Suprapubic skin (tissue), 4 donors: ENCODE measurements around the gene TMEM52.

Experiments used
- EP300 ChIP-seq: sonication (generic); formaldehyde crosslinking; IDR thresholded peaks from one replicate; pipeline ENCODE4 v1.6.1; 2017; ENCODE audit warnings: antibody characterized with exemption
- POLR2A ChIP-seq, 2 donors: fragments of 450-650 bp; IDR thresholded peaks; one replicate each; pipeline ENCODE4 v1.6.1; 2017; ENCODE audit warnings: antibody characterized with exemption in 2 of 2, mild to moderate bottlenecking in 2 of 2, moderate library complexity in 2 of 2
- POLR2AphosphoS5 ChIP-seq, 3 donors: sonication (generic); formaldehyde crosslinking; IDR thresholded peaks; one replicate each; pipeline ENCODE4 v1.6.1; 2017; ENCODE audit warnings: antibody characterized with exemption in 3 of 3
- TF ChIP-seq, protein P1 (sequence below), 2 donors: fragments of 200-600 bp in 1 of 2; fragments of 450-650 bp in 1 of 2; sonication (generic) in 1 of 2; IDR thresholded peaks; one replicate each; pipeline ENCODE4 v1.5.1; 2016 to 2019; ENCODE audit warnings: antibody characterized with exemption in 2 of 2, mild to moderate bottlenecking in 1 of 2, moderate library complexity in 1 of 2

DNA sequence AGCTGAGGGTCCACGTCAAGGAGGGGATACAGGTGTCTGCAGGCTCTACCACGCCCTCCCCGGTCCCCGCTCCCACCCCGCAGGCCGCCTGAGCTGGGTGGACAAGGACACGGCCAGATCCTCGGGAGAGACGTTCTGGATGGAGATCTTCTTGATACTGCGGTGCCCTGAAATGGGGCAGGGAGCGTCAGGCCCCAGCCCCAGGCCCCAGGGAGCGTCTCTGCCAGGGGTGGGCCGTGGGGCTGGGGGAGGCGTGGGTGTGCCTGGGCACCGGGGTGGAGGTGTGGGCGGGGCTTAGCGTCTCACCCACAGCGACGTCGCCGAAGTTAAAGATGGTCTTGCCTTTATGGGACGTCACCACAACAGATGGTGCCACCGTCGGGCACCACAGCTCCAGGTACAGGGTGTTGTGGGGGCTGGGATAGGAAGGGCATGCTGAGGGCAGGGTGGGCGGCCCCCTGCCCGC lies 7.3 kb upstream of the TMEM52 start:
- TF ChIP-seq, protein P1, sequence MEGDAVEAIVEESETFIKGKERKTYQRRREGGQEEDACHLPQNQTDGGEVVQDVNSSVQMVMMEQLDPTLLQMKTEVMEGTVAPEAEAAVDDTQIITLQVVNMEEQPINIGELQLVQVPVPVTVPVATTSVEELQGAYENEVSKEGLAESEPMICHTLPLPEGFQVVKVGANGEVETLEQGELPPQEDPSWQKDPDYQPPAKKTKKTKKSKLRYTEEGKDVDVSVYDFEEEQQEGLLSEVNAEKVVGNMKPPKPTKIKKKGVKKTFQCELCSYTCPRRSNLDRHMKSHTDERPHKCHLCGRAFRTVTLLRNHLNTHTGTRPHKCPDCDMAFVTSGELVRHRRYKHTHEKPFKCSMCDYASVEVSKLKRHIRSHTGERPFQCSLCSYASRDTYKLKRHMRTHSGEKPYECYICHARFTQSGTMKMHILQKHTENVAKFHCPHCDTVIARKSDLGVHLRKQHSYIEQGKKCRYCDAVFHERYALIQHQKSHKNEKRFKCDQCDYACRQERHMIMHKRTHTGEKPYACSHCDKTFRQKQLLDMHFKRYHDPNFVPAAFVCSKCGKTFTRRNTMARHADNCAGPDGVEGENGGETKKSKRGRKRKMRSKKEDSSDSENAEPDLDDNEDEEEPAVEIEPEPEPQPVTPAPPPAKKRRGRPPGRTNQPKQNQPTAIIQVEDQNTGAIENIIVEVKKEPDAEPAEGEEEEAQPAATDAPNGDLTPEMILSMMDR (IDR thresholded peaks at IDR 0.05): no peak
- TF ChIP-seq EP300: no peak
- no peak for TF ChIP-seq POLR2AphosphoS5 (IDR thresholded peaks at IDR 0.05)
- no peak for TF ChIP-seq POLR2A (IDR thresholded peaks at IDR 0.05)
